Esophagus muscularis mucosa (tissue), 4 donors: ENCODE data around the gene DAB1. TPM values are rescaled to one million over a fixed set of nuclear protein-coding genes. Genes with fewer than 3 reads are reported as not detected.

Experiments used
- DNase-seq: peaks from one replicate; pipeline ENCODE4 v3.0.0-alpha.2; 2017; ENCODE audit errors: extremely low spot score
- H3K27ac ChIP-seq, 4 donors: fragments of 200-600 bp; sonication (generic); replicated peaks in 1 of 4; 1 replicate in 3 of 4; 2 replicates in 1 of 4; pipeline ENCODE4 v1.5.1; 2016 to 2019; ENCODE audit warnings: mild to moderate bottlenecking in 1 of 4
- H3K27me3 ChIP-seq, 4 donors: fragments of 200-600 bp; sonication (generic); one replicate each; pipeline versions ENCODE4 v1.5.1 to v1.6.0; 2016 to 2019
- H3K36me3 ChIP-seq, 4 donors: fragments of 200-600 bp; sonication (generic); one replicate each; pipeline ENCODE4 v1.5.1; 2016 to 2019
- H3K4me1 ChIP-seq, 4 donors: fragments of 200-600 bp; sonication (generic); one replicate each; pipeline ENCODE4 v1.5.1; 2016 to 2019
- H3K4me3 ChIP-seq, 4 donors: fragments of 200-600 bp; sonication (generic); 1 replicate in 2 of 4; 2 replicates in 2 of 4; pipeline ENCODE4 v1.5.1; 2016 to 2019; ENCODE audit warnings: mild to moderate bottlenecking in 4 of 4, moderate library complexity in 1 of 4
- H3K9me3 ChIP-seq, 4 donors: fragments of 200-600 bp; sonication (generic); 1 replicate in 3 of 4; 2 replicates in 1 of 4; pipeline ENCODE4 v1.5.1; 2016 to 2019
- EP300 ChIP-seq: sonication (generic); formaldehyde crosslinking; IDR thresholded peaks from one replicate; pipeline ENCODE4 v1.6.1; 2017; ENCODE audit warnings: antibody characterized with exemption
- POLR2A ChIP-seq: fragments of 450-650 bp; IDR thresholded peaks from one replicate; pipeline ENCODE4 v1.6.1; 2017; ENCODE audit warnings: antibody characterized with exemption, moderate library complexity, mild to moderate bottlenecking, low read depth
- POLR2AphosphoS5 ChIP-seq, 2 donors: sonication (generic); formaldehyde crosslinking; IDR thresholded peaks; one replicate each; pipeline ENCODE4 v1.6.1; 2017; ENCODE audit warnings: antibody characterized with exemption in 2 of 2
- WGBS: methylation state at CpG from one replicate; pipeline ENCODE4 v1.1.5; 2018; 5-methylcytosine and 5-hydroxymethylcytosine counted together
- intact Hi-C: fragments of 100-400 bp; cut with DNase I; formaldehyde crosslinking; loops from one replicate; pipeline ENCODE4 v1.15.1; 2023
- total RNA-seq, 4 donors: library from RNA; depleted of rRNA; stranded (reverse); fragments of >200 nt; gene quantifications; one replicate each; pipeline versions ENCODE4 v1.1.0 to v1.2.1, GENCODE V29; 2016
- TF ChIP-seq, protein P1 (sequence below), 3 experiments: fragments of 200-600 bp in 2 of 3; fragments of 450-650 bp in 1 of 3; sonication (generic) in 2 of 3; IDR thresholded peaks; one replicate each; pipeline ENCODE4 v1.5.1; 2017 to 2019; ENCODE audit warnings: antibody characterized with exemption in 3 of 3, mild to moderate bottlenecking in 2 of 3, moderate library complexity in 1 of 3

DAB1 gene
- total RNA-seq, 4 donors from 2014 or later = 0.26 to 1.3 (median 0.37) TPM

DNA sequence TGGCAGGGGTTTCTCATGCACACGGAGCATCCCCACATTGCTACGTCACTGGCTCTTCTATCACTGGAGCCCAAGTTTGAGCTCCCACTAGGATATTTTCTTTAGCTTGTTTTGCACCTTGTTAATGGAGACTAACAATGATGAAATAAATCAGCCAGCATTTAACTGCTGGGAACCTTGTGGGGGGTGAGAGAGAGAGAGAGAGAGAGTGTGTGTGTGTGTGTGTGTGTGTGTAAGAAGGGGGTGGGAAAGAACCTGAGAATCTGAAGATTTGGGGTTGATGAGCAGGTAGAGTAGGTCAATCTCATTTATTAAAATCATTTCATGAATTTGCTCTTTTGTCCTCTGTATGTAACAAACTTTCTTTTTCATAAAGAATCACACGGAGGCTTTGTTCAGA, 458.7 kb downstream of the DAB1 start:
- intact Hi-C loops = no loop called here
- Histone ChIP-seq H3K27ac (no peak overlapping the region), H3K4me3 (no peak overlapping the region), H3K27me3 (no peaks in the 10 kb centered on the region), H3K9me3 (no peaks in the 10 kb centered on the region), H3K4me1 (no peaks in the 10 kb centered on the region), H3K36me3 (no peaks in the 10 kb centered on the region)
- 81% methylated on average over 3 of the region's 3 CpGs for WGBS
- DNase-seq = no peak
- no peak for TF ChIP-seq POLR2AphosphoS5 (IDR thresholded peaks at IDR 0.05)
- no peak for TF ChIP-seq EP300
- TF ChIP-seq, protein P1, sequence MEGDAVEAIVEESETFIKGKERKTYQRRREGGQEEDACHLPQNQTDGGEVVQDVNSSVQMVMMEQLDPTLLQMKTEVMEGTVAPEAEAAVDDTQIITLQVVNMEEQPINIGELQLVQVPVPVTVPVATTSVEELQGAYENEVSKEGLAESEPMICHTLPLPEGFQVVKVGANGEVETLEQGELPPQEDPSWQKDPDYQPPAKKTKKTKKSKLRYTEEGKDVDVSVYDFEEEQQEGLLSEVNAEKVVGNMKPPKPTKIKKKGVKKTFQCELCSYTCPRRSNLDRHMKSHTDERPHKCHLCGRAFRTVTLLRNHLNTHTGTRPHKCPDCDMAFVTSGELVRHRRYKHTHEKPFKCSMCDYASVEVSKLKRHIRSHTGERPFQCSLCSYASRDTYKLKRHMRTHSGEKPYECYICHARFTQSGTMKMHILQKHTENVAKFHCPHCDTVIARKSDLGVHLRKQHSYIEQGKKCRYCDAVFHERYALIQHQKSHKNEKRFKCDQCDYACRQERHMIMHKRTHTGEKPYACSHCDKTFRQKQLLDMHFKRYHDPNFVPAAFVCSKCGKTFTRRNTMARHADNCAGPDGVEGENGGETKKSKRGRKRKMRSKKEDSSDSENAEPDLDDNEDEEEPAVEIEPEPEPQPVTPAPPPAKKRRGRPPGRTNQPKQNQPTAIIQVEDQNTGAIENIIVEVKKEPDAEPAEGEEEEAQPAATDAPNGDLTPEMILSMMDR (IDR thresholded peaks at IDR 0.05) = no peak
- TF ChIP-seq POLR2A = no peak

GRCh38 chr1:56964349-56965017, 459.4 kb downstream of the DAB1 start:
- intact Hi-C loops = no loop called here
- H3K36me3 ChIP-seq = no peaks in the 10 kb centered on the region
- no peak overlapping the region for H3K27ac ChIP-seq
- H3K4me3 ChIP-seq = no peak overlapping the region
- TF ChIP-seq, protein P1 (IDR thresholded peaks at IDR 0.05) = no peak
- TF ChIP-seq EP300 (no peak), POLR2A (no peak), POLR2AphosphoS5 (IDR thresholded peaks at IDR 0.05) (no peak)
- H3K4me1 ChIP-seq = no peaks in the 10 kb centered on the region
- H3K27me3 ChIP-seq = no peaks in the 10 kb centered on the region
- no peaks in the 10 kb centered on the region for H3K9me3 ChIP-seq
- WGBS = 92% methylated on average over 9 of the region's 9 CpGs
- DNase-seq = no peak

DNA sequence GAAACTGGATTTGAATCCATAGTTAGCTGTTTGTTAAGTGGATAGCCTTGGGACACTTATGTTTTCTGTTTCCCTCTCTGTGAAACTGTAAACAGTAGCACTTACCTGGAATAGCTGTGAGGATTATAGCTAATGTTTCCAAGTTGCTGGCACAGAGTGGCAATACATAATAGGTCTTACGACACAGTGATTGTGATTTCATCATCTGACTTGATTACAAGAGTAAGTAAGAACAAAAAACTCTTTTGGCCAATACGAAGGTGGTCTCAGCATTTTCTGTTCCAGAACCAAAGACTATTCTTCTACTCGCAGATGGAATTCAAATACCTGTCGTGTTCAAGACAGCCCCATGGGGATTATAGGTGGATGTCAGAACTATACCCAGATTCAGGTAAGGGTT, 460.2 kb downstream of the DAB1 start:
- no peak overlapping the region for H3K4me3 ChIP-seq
- H3K27me3 ChIP-seq = no peaks in the 10 kb centered on the region
- WGBS = 93% methylated on average over 4 of the region's 4 CpGs
- no peaks in the 10 kb centered on the region for H3K36me3 ChIP-seq
- no peaks in the 10 kb centered on the region for H3K4me1 ChIP-seq
- no peaks in the 10 kb centered on the region for H3K9me3 ChIP-seq
- no peak for TF ChIP-seq POLR2A
- TF ChIP-seq POLR2AphosphoS5 (IDR thresholded peaks at IDR 0.05) = no peak
- TF ChIP-seq EP300 = no peak
- TF ChIP-seq, protein P1 (IDR thresholded peaks at IDR 0.05) = no peak
- intact Hi-C loops = no loop called here
- H3K27ac ChIP-seq = no peak overlapping the region
- DNase-seq = no peak

- no peaks in the 10 kb centered on the region for H3K4me1 ChIP-seq
- H3K36me3 ChIP-seq = no peaks in the 10 kb centered on the region
- 78% methylated on average over 9 of the region's 10 CpGs for WGBS
- no peak overlapping the region for H3K27ac ChIP-seq
- intact Hi-C loops = no loop called here
- H3K4me3 ChIP-seq = no peak overlapping the region
- H3K9me3 ChIP-seq = no peaks in the 10 kb centered on the region
- DNase-seq = no peak
- H3K27me3 ChIP-seq = no peaks in the 10 kb centered on the region
- TF ChIP-seq POLR2A (no peak), POLR2AphosphoS5 (IDR thresholded peaks at IDR 0.05) (no peak), EP300 (no peak)
- TF ChIP-seq, protein P1 (IDR thresholded peaks at IDR 0.05) = no peak
Measured at GRCh38 chr1:56961426-56961825, 462.4 kb downstream of the DAB1 start.

GRCh38 chr1:56958526-56958925, 465.3 kb downstream of the DAB1 start:
- WGBS = no CpG with 5 or more reads among the region's 2 CpGs
- H3K4me1 ChIP-seq = no peaks in the 10 kb centered on the region
- TF ChIP-seq POLR2AphosphoS5 (IDR thresholded peaks at IDR 0.05) (no peak), POLR2A (no peak), EP300 (no peak)
- TF ChIP-seq, protein P1 (IDR thresholded peaks at IDR 0.05) = no peak
- no peaks in the 10 kb centered on the region for H3K36me3 ChIP-seq
- DNase-seq = no peak
- H3K4me3 ChIP-seq = no peak overlapping the region
- no peak overlapping the region for H3K27ac ChIP-seq
- H3K27me3 ChIP-seq = no peaks in the 10 kb centered on the region
- intact Hi-C loops = no loop called here
- no peaks in the 10 kb centered on the region for H3K9me3 ChIP-seq
